ENCODE measurements around the gene TUBB2B. TPM values are rescaled to one million over a fixed set of nuclear protein-coding genes. Genes with fewer than 3 reads are reported as not detected.
A peak's percentile ranks its signal among the peaks of the same experiment; 100 is the strongest.
"Not testable (repeated sequence)": the region's sequence is repeated elsewhere in the genome, so short reads cannot be mapped to it uniquely, and the experiment has no call there.

TUBB2B gene
- total and polyA plus RNA-seq, 12 donors, result 0.28 to 3.6 (median 0.94) TPM

DNA sequence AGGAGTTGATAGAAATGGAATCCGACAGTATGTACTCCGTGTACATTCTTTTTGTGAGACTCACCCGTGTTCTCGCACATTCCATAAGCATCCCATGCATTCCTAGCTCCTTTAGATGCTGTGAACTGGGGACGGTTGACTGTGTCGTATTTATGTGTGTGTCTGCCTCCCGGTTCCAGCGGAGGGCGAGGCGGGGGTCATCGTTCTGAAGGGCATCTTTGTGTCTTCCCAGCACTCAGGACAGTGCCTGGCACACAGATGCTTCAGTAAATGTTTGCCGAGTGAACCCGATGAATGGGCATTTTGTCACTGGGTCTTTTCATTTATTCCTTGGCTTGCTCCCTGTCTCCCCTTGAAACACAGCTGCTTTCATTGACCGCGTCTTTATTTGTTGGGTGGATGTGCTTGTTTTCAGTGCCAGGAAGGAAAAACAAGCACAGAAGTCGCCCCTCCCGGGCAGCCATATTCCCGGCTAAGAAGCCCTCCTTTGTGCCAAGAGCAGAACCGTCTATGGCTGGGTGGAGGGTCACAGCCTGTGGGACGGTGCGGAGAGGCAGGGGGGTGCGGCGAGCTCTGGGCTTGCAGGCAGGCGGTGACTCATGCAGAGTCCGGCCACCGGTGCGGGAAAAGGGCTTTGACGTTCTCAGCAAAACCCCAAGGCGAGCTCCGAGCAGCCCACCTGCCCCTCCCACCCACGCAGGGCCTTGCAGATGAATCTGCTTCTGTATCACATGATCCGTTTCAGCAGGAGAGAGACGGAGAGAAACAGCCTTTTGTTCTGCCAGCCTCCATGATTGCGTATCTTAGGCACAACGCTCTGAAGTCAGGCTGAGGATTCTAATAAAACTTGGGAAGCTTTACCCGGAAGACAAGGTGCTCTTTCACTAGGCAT lies 20.0 kb upstream of the TUBB2B start:
- DNase-seq (peak; percentile 41 to 44), ATAC-seq (peak; percentile 37 to 64 (median 50))
- 41 to 43% methylated on average over 36 of the region's 36 CpGs for WGBS, 2 donors
- H3K36me3 ChIP-seq, result no peaks in the 10 kb centered on the region
- peaks cover 0 to 35% (median 15%) of the 10 kb centered on the region in 9 donors for H3K4me1 ChIP-seq
- no peak for TF ChIP-seq CTCF (IDR thresholded peaks at IDR 0.05)
- H3K9me3 ChIP-seq, result no peaks in the 10 kb centered on the region
- intact Hi-C loops (cut with DNase I), result no loop called here
- H3K4me3 ChIP-seq, result peak overlapping the region in 8 of 10 donors; percentile 18 to 44 (median 36)
- no peak overlapping the region for H3K27ac ChIP-seq
- peaks cover 0 to 46% (median 13%) of the 10 kb centered on the region in 7 donors for H3K27me3 ChIP-seq

DNA sequence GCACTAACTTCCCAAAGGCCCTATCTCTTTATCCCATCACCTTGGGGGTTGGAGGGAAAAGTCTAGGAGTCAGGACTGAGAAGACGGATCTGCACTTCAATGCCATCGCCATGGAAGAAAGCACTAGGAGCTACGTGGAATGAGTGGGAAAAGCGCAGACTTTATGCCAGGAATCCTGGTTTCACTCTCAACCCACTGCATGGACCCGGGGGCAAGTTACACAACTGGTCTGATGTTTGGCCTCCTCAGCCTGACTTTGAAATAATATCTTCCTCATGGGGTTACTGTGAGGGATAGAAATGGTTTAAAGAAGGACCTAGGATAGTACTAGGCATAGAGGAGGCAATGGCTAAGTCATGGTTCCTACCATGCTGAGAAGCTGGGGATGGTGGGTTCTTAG lies 17.8 kb upstream of the TUBB2B start:
- 93 to 95% methylated on average over 5 of the region's 5 CpGs for WGBS, 2 donors
- Histone ChIP-seq H3K4me3 (no peak overlapping the region), H3K27me3 (peaks cover 0 to 43% (median 13%) of the 10 kb centered on the region in 7 donors), H3K4me1 (peaks cover 0 to 17% (median 4%) of the 10 kb centered on the region in 9 donors), H3K36me3 (no peaks in the 10 kb centered on the region), H3K9me3 (no peaks in the 10 kb centered on the region), H3K27ac (no peak overlapping the region)
- intact Hi-C loops (cut with DNase I), result no loop called here
- no peak for ATAC-seq
- TF ChIP-seq CTCF (IDR thresholded peaks at IDR 0.05), result no peak
- no peak for DNase-seq

DNA sequence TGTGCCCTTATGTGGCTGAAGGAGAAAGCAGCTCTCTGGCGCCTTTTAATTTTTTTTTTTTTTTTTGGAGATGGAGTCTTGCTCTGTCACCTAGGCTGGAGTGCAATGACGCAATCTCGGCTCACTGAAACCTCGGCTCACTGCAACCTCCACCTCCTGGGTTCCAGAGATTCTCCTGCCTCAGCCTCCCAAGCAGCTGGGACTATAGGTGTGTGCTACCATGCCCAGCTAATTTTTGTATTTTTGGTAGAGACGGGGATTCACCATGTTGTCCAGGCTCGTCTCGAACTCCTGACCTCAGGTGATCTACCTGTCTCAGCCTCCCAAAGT lies 17.3 kb upstream of the TUBB2B start:
- H3K9me3 ChIP-seq; DNase-seq; ATAC-seq; H3K36me3 ChIP-seq; H3K4me3 ChIP-seq; intact Hi-C loops (cut with DNase I); H3K27ac ChIP-seq: not testable (repeated sequence)
- Histone ChIP-seq H3K27me3 (peaks cover 0 to 39% (median 13%) of the 10 kb centered on the region in 7 donors), H3K4me1 (peaks cover 0 to 12% (median 1%) of the 10 kb centered on the region in 9 donors)
- WGBS, 2 donors, result 96 to 97% methylated on average over 7 of the region's 7 CpGs

DNA sequence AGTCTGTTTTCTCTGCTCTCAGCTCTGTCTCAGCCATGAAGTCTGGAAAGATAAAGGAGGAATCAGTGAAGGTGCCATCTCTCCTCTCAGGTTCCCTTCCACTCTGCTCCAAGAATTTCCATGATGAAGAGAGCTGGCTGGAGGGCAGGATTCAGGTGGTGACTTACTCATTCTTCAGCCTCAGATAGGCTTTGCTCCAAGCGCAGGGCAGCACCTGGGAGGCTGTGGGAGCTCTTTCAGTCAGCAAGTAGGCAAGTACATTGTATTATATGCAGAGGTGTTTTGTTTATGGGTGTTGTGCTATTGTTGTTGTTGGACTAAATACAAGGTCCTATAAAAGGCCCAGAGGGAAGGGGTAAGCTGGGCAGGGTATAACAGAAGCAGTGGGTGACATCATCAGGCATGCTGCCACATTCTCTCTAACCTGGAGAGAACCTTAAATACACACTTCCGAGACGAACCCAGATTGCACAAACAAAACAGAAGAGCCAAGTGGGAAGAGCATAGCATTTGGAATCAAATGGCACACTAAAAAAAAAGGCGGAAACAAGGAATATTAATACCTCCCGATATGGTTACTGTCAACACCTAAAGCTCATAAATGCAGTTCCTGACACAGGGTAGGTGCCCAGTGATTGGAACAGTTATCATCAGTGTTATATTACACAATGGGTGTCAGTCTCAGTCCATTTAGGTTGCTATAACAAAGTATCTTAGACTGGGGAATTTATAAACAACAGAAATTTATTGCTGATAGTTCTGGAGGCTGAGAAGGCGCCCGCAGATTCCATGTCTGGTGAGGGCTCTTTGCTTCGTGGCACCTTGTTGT lies 16.8 kb upstream of the TUBB2B start:
- no peaks in the 10 kb centered on the region for H3K9me3 ChIP-seq
- H3K4me3 ChIP-seq, result no peak overlapping the region
- ATAC-seq, result no peak
- TF ChIP-seq CTCF (IDR thresholded peaks at IDR 0.05), result no peak
- H3K36me3 ChIP-seq, result no peaks in the 10 kb centered on the region
- H3K27ac ChIP-seq, result no peak overlapping the region
- H3K27me3 ChIP-seq, result peaks cover 0 to 33% (median 13%) of the 10 kb centered on the region in 7 donors
- DNase-seq, result no peak
- H3K4me1 ChIP-seq, result peaks cover 0 to 11% (median 0%) of the 10 kb centered on the region in 9 donors
- 93% methylated on average over 8 of the region's 8 CpGs for WGBS, 2 donors
- intact Hi-C loops (cut with DNase I), result no loop called here
